ENCODE results near the gene PAPOLG.

Gene PAPOLG

GRCh38 chr2:60756097-60757087, at the start of gene PAPOLG:
Gene PAPOLG (plus strand): TSS chr2:60756268. CDS start chr2:60756479, 211 bp downstream.
- DNase-seq (ENCODE audit: low read depth): peak; percentile 98

- DNase-seq (ENCODE audit: low read depth): no peak
These were observed 48.2 kb upstream of the PAPOLG start for GRCh38 chr2:60707750-60708371.

- DNase-seq (ENCODE audit: low read depth): no peak
These were observed 47.3 kb upstream of the PAPOLG start for GRCh38 chr2:60708630-60709320.

GRCh38 chr2:60710707-60711106, 45.4 kb upstream of the PAPOLG start:
- DNase-seq (ENCODE audit: low read depth): no peak

- DNase-seq (ENCODE audit: low read depth): no peak
These were observed 40.5 kb upstream of the PAPOLG start for GRCh38 chr2:60715561-60715960.

- no peak for DNase-seq (ENCODE audit: low read depth)
These were observed 38.4 kb upstream of the PAPOLG start for GRCh38 chr2:60717691-60718090.

GRCh38 chr2:60719331-60719730, 36.7 kb upstream of the PAPOLG start:
- DNase-seq (ENCODE audit: low read depth): no peak

GRCh38 chr2:60725466-60725865, 30.6 kb upstream of the PAPOLG start:
- DNase-seq (ENCODE audit: low read depth): no peak

- no peak for DNase-seq (ENCODE audit: low read depth)
These were observed 27.2 kb upstream of the PAPOLG start for GRCh38 chr2:60728855-60729254.

- DNase-seq (ENCODE audit: low read depth): no peak
These were observed 20.4 kb upstream of the PAPOLG start for GRCh38 chr2:60735496-60736250.

GRCh38 chr2:60738679-60739078, 17.4 kb upstream of the PAPOLG start:
- DNase-seq (ENCODE audit: low read depth): no peak

- no peak for DNase-seq (ENCODE audit: low read depth)
These were observed 16.9 kb upstream of the PAPOLG start for GRCh38 chr2:60739156-60739555.

GRCh38 chr2:60741576-60741975, 14.5 kb upstream of the PAPOLG start:
- DNase-seq (ENCODE audit: low read depth): no peak

GRCh38 chr2:60742419-60742818, 13.6 kb upstream of the PAPOLG start:
- DNase-seq (ENCODE audit: low read depth): no peak

GRCh38 chr2:60745330-60745729, 10.7 kb upstream of the PAPOLG start:
- no peak for DNase-seq (ENCODE audit: low read depth)

- DNase-seq (ENCODE audit: low read depth): no peak
These were observed 10.3 kb upstream of the PAPOLG start for GRCh38 chr2:60745761-60746160.

- DNase-seq (ENCODE audit: low read depth): no peak
These were observed 9.8 kb upstream of the PAPOLG start for GRCh38 chr2:60746318-60746717.

- DNase-seq (ENCODE audit: low read depth): no peak
These were observed 3.6 kb downstream of the PAPOLG start for GRCh38 chr2:60759654-60760053.

GRCh38 chr2:60764736-60765534, 8.9 kb downstream of the PAPOLG start:
- no peak for DNase-seq (ENCODE audit: low read depth)

GRCh38 chr2:60766283-60766682, 10.2 kb downstream of the PAPOLG start:
- DNase-seq (ENCODE audit: low read depth): no peak

- no peak for DNase-seq (ENCODE audit: low read depth)
These were observed 15.4 kb downstream of the PAPOLG start for GRCh38 chr2:60771508-60771907.

Measured in stimulated activated CD8-positive, alpha-beta memory T cell treated with anti-CD3 and anti-CD28 coated beads, Interleukin-4, amount 100 ng/mL, for 24 hours (primary cell).